ENCODE data around the gene PHF19. TPM values are rescaled to one million over a fixed set of nuclear protein-coding genes. Genes with fewer than 3 reads are reported as not detected.

The PHF19 gene
- total and polyA plus RNA-seq, 2 of the 8 experiments (the other 6 are each of a cell fraction or from before 2014, with no cell fraction given), result 28.2 to 31.8 TPM

DNA sequence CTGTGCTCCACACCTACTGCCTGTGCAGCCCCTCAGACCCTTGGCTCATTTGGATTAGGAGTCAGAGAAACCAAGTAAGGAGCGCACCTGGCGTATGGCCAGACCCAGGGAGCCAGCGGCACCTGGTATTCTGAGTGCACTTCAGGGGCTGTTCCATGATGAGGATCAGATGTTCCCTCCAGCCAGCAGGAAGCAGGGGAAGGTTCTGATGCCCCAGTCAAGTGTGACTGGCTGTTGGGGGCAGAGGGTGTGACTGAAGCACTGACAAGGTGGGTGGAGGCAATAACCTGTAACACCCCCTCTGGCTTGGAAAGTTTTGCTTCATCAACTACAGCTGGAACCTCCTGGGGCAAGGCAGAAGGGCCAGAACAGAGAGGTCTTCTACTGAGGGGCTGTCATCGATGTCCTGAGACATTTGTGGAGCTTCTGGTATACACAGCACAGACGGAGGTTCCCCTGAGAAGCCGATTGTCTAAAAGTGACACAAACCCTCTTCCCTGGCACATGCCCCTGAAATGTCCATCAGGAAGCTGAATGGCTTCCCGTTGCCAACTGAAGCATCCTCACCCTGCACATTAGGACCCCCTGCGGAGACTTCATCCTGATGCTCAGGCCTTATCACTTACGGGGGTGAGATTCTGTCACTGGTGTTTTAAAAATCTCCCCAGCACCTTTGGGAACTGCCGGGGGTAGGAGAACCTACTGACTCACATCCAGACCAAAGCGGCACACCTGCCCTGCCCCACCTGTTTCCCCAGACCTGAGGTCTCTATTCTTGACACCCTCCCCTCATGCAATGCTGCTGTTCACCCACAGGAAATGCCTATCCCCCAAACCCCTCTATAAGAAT, 28.6 kb upstream of the PHF19 start (continued):
- TF ChIP-seq, protein P1, sequence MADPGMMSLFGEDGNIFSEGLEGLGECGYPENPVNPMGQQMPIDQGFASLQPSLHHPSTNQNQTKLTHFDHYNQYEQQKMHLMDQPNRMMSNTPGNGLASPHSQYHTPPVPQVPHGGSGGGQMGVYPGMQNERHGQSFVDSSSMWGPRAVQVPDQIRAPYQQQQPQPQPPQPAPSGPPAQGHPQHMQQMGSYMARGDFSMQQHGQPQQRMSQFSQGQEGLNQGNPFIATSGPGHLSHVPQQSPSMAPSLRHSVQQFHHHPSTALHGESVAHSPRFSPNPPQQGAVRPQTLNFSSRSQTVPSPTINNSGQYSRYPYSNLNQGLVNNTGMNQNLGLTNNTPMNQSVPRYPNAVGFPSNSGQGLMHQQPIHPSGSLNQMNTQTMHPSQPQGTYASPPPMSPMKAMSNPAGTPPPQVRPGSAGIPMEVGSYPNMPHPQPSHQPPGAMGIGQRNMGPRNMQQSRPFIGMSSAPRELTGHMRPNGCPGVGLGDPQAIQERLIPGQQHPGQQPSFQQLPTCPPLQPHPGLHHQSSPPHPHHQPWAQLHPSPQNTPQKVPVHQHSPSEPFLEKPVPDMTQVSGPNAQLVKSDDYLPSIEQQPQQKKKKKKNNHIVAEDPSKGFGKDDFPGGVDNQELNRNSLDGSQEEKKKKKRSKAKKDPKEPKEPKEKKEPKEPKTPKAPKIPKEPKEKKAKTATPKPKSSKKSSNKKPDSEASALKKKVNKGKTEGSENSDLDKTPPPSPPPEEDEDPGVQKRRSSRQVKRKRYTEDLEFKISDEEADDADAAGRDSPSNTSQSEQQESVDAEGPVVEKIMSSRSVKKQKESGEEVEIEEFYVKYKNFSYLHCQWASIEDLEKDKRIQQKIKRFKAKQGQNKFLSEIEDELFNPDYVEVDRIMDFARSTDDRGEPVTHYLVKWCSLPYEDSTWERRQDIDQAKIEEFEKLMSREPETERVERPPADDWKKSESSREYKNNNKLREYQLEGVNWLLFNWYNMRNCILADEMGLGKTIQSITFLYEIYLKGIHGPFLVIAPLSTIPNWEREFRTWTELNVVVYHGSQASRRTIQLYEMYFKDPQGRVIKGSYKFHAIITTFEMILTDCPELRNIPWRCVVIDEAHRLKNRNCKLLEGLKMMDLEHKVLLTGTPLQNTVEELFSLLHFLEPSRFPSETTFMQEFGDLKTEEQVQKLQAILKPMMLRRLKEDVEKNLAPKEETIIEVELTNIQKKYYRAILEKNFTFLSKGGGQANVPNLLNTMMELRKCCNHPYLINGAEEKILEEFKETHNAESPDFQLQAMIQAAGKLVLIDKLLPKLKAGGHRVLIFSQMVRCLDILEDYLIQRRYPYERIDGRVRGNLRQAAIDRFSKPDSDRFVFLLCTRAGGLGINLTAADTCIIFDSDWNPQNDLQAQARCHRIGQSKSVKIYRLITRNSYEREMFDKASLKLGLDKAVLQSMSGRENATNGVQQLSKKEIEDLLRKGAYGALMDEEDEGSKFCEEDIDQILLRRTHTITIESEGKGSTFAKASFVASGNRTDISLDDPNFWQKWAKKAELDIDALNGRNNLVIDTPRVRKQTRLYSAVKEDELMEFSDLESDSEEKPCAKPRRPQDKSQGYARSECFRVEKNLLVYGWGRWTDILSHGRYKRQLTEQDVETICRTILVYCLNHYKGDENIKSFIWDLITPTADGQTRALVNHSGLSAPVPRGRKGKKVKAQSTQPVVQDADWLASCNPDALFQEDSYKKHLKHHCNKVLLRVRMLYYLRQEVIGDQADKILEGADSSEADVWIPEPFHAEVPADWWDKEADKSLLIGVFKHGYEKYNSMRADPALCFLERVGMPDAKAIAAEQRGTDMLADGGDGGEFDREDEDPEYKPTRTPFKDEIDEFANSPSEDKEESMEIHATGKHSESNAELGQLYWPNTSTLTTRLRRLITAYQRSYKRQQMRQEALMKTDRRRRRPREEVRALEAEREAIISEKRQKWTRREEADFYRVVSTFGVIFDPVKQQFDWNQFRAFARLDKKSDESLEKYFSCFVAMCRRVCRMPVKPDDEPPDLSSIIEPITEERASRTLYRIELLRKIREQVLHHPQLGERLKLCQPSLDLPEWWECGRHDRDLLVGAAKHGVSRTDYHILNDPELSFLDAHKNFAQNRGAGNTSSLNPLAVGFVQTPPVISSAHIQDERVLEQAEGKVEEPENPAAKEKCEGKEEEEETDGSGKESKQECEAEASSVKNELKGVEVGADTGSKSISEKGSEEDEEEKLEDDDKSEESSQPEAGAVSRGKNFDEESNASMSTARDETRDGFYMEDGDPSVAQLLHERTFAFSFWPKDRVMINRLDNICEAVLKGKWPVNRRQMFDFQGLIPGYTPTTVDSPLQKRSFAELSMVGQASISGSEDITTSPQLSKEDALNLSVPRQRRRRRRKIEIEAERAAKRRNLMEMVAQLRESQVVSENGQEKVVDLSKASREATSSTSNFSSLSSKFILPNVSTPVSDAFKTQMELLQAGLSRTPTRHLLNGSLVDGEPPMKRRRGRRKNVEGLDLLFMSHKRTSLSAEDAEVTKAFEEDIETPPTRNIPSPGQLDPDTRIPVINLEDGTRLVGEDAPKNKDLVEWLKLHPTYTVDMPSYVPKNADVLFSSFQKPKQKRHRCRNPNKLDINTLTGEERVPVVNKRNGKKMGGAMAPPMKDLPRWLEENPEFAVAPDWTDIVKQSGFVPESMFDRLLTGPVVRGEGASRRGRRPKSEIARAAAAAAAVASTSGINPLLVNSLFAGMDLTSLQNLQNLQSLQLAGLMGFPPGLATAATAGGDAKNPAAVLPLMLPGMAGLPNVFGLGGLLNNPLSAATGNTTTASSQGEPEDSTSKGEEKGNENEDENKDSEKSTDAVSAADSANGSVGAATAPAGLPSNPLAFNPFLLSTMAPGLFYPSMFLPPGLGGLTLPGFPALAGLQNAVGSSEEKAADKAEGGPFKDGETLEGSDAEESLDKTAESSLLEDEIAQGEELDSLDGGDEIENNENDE (IDR thresholded peaks at IDR 0.05; ENCODE audit: insufficient replicate concordance, low read length), result no peak
- TF ChIP-seq TBP (IDR thresholded peaks at IDR 0.05; ENCODE audit: low read depth, low read length), result no peak
